ENCODE data around the gene PTPRU. TPM values are rescaled to one million over a fixed set of nuclear protein-coding genes. Genes with fewer than 3 reads are reported as not detected.

PTPRU gene
- total RNA-seq, 1 experiment from 2014 or later: 0.72 TPM

- TF ChIP-seq CTCF (IDR thresholded peaks at IDR 0.05) (no peak), POLR2AphosphoS5 (IDR thresholded peaks at IDR 0.05; ENCODE audit: low read depth, low read length) (no peak), REST (IDR thresholded peaks at IDR 0.05; ENCODE audit: insufficient read depth in 1 of 2, low read depth in 2 of 2, low read length in 1 of 2) (no peak), SIN3A (IDR thresholded peaks at IDR 0.05; ENCODE audit: borderline replicate concordance, insufficient read depth, low read depth, low read length) (no peak), TCF7L2 (IDR thresholded peaks at IDR 0.05; ENCODE audit: low read depth, low read length) (no peak)
- no peak for DNase-seq (ENCODE audit: low read depth, low spot score)
- Histone ChIP-seq H3K4me3 (ENCODE audit: low read depth in 2 of 2, low read length in 2 of 2) (no peak overlapping the region), H3K4me1 (ENCODE audit: control insufficient read depth, insufficient read depth, low read length) (no peaks in the 10 kb centered on the region), H3K27me3 (ENCODE audit: control insufficient read depth, insufficient read depth, low read length) (peaks cover 4% of the 10 kb centered on the region; the same call in 1 of the 2 replicates), H3K9me3 (ENCODE audit: control insufficient read depth, insufficient read depth, low read depth, low read length) (no peaks in the 10 kb centered on the region), H3K36me3 (ENCODE audit: control insufficient read depth, insufficient read depth, low read length) (no peaks in the 10 kb centered on the region), H3K27ac (ENCODE audit: low read length) (no peak overlapping the region)
- in situ Hi-C loops (cut with HindIII; ENCODE audit: low pct_unique_long_range_greater_than_20kb, low sequenced_read_pairs): no loop called here
- no TSS peak for BruUV-seq (replicated peaks)
- POLR2A ChIA-PET: no interaction called here
- CTCF ChIA-PET: no interaction called here
- intact Hi-C loops (cut with micrococcal nuclease; ENCODE audit: unreplicated experiment): no loop called here
- no peak for ATAC-seq
Measured at GRCh38 chr1:29354511-29355098, 118.3 kb downstream of the PTPRU start.

- no peaks in the 10 kb centered on the region for H3K4me1 ChIP-seq (ENCODE audit: control insufficient read depth, insufficient read depth, low read length)
- TF ChIP-seq REST (IDR thresholded peaks at IDR 0.05; ENCODE audit: insufficient read depth in 1 of 2, low read depth in 2 of 2, low read length in 1 of 2) (no peak), POLR2AphosphoS5 (IDR thresholded peaks at IDR 0.05; ENCODE audit: low read depth, low read length) (no peak), CTCF (IDR thresholded peaks at IDR 0.05) (no peak), TCF7L2 (IDR thresholded peaks at IDR 0.05; ENCODE audit: low read depth, low read length) (no peak), SIN3A (IDR thresholded peaks at IDR 0.05; ENCODE audit: borderline replicate concordance, insufficient read depth, low read depth, low read length) (no peak)
- H3K36me3 ChIP-seq (ENCODE audit: control insufficient read depth, insufficient read depth, low read length): no peaks in the 10 kb centered on the region
- no peak overlapping the region for H3K27ac ChIP-seq (ENCODE audit: low read length)
- H3K4me3 ChIP-seq (ENCODE audit: low read depth in 2 of 2, low read length in 2 of 2): no peak overlapping the region
- ChIA-PET CTCF (no interaction called here), POLR2A (no interaction called here)
- ATAC-seq (no peak), DNase-seq (ENCODE audit: low read depth, low spot score) (no peak)
- in situ Hi-C loops (cut with HindIII; ENCODE audit: low pct_unique_long_range_greater_than_20kb, low sequenced_read_pairs): no loop called here
- no peaks in the 10 kb centered on the region for H3K9me3 ChIP-seq (ENCODE audit: control insufficient read depth, insufficient read depth, low read depth, low read length)
- no TSS peak for BruUV-seq (replicated peaks)
- intact Hi-C loops (cut with micrococcal nuclease; ENCODE audit: unreplicated experiment): no loop called here
- peaks cover 2% of the 10 kb centered on the region; the same call in 1 of the 2 replicates for H3K27me3 ChIP-seq (ENCODE audit: control insufficient read depth, insufficient read depth, low read length)
Measured at GRCh38 chr1:29355375-29355774, 119.1 kb downstream of the PTPRU start.
